ENCODE measurements around the gene SLC29A1. TPM values are rescaled to one million over a fixed set of nuclear protein-coding genes. Genes with fewer than 3 reads are reported as not detected.

Gene SLC29A1
- total RNA-seq, 2 experiments from 2014 or later = 116 TPM

GRCh38 chr6:44257025-44257752 is 33.8 kb downstream of the SLC29A1 start, which contains the start of gene SLC35B2:
TSS of gene SLC35B2 (minus strand) at chr6:44257528. CDS start at chr6:44257410, 118 bp downstream.
- CTCF ChIA-PET = interaction anchor here (0.7 to 2.3 kb wide), 12 partner anchors 10 to 106 kb away, joined by 3 to 22 read pairs (median 6); partner anchors contain the start of genes AARS2, HSP90AB1 and SLC29A1
- POLR2A ChIA-PET = interaction anchor here (1.1 to 3.7 kb wide), 2 partner anchors 10 to 14 kb away, joined by 4 to 92 read pairs; partner anchors contain the start of gene HSP90AB1

- POLR2A ChIA-PET = interaction anchor here (3.7 kb wide), 1 partner anchor 11 kb away, joined by 92 read pairs; the partner anchor contains the start of gene HSP90AB1
- CTCF ChIA-PET = interaction anchor here (1.3 to 2.3 kb wide), 5 partner anchors 10 to 85 kb away, joined by 3 to 22 read pairs (median 8); partner anchors contain the start of gene HSP90AB1
Measured at GRCh38 chr6:44257753-44258324, 34.4 kb downstream of the SLC29A1 start.

GRCh38 chr6:44258325-44258863 is 35.0 kb downstream of the SLC29A1 start:
- POLR2A ChIA-PET = no interaction called here
- CTCF ChIA-PET = interaction anchor here (2.3 kb wide), 1 partner anchor 11 kb away, joined by 22 read pairs; the partner anchor contains the start of gene HSP90AB1

- POLR2A ChIA-PET = no interaction called here
- CTCF ChIA-PET = no interaction called here
Measured at GRCh38 chr6:44258921-44259320, 35.5 kb downstream of the SLC29A1 start.

- ChIA-PET POLR2A (no interaction called here), CTCF (no interaction called here)
Measured at GRCh38 chr6:44260011-44260410, 36.6 kb downstream of the SLC29A1 start.

- CTCF ChIA-PET = interaction anchor here (1.3 kb wide), 1 partner anchor 15 kb away, joined by 3 read pairs; no protein-coding TSS in a partner anchor
- POLR2A ChIA-PET = no interaction called here
Measured at GRCh38 chr6:44260451-44261297, 37.3 kb downstream of the SLC29A1 start.

- POLR2A ChIA-PET = interaction anchor here (3.6 kb wide), 1 partner anchor 14 kb away, joined by 50 read pairs; the partner anchor contains the start of gene HSP90AB1
- CTCF ChIA-PET = interaction anchor here (0.6 to 2.0 kb wide), 5 partner anchors 14 to 179 kb away, joined by 3 to 7 read pairs (median 5); partner anchors contain the start of gene HSP90AB1
Measured at GRCh38 chr6:44261581-44261980, 38.2 kb downstream of the SLC29A1 start.

GRCh38 chr6:44262467-44263353 is 39.3 kb downstream of the SLC29A1 start:
- POLR2A ChIA-PET = interaction anchor here (3.6 kb wide), 1 partner anchor 15 kb away, joined by 50 read pairs; the partner anchor contains the start of gene HSP90AB1

GRCh38 chr6:44263354-44264100 is 40.1 kb downstream of the SLC29A1 start:
- ChIA-PET CTCF (interaction anchor here (0.7 to 6.0 kb wide), 12 partner anchors 9 to 167 kb away, joined by 3 to 64 read pairs (median 4); partner anchors contain the start of genes HSP90AB1 and SLC29A1), POLR2A (interaction anchor here (1.4 to 3.6 kb wide), 3 partner anchors 8 to 49 kb away, joined by 3 to 50 read pairs (median 9); partner anchors contain the start of genes AARS2 and HSP90AB1)

More at GRCh38 chr6:44262467-44263353, 39.3 kb downstream of the SLC29A1 start:
- CTCF ChIA-PET = interaction anchor here (0.7 to 2.0 kb wide), 5 partner anchors 15 to 90 kb away, joined by 3 to 7 read pairs (median 5); partner anchors contain the start of gene HSP90AB1

- ChIA-PET CTCF (interaction anchor here (0.7 to 6.0 kb wide), 10 partner anchors 10 to 168 kb away, joined by 3 to 64 read pairs (median 4); partner anchors contain the start of gene SLC29A1), POLR2A (interaction anchor here (0.7 to 3.6 kb wide), 4 partner anchors 9 to 48 kb away, joined by 3 to 50 read pairs (median 6); partner anchors contain the start of genes AARS2 and HSP90AB1)
Measured at GRCh38 chr6:44264154-44265006, 41.0 kb downstream of the SLC29A1 start.

- ChIA-PET POLR2A (interaction anchor here (0.7 to 3.6 kb wide), 3 partner anchors 10 to 17 kb away, joined by 4 to 50 read pairs (median 9); partner anchors contain the start of gene HSP90AB1), CTCF (interaction anchor here (0.8 to 6.0 kb wide), 7 partner anchors 11 to 71 kb away, joined by 3 to 64 read pairs (median 4); partner anchors contain the start of gene SLC29A1)
Measured at GRCh38 chr6:44265007-44265721, 41.8 kb downstream of the SLC29A1 start, which contains the start of gene NFKBIE. TSS of gene NFKBIE (minus strand) at chr6:44265551. CDS start at chr6:44265346, 205 bp downstream.

- ChIA-PET POLR2A (no interaction called here), CTCF (interaction anchor here (0.8 to 6.0 kb wide), 4 partner anchors 11 to 78 kb away, joined by 3 to 64 read pairs (median 16); partner anchors contain the start of gene SPATS1)
Measured at GRCh38 chr6:44265722-44266233, 42.4 kb downstream of the SLC29A1 start.

GRCh38 chr6:44266347-44266746 is 43.0 kb downstream of the SLC29A1 start:
- CTCF ChIA-PET = interaction anchor here (0.6 to 6.0 kb wide), 6 partner anchors 9 to 792 kb away, joined by 3 to 64 read pairs (median 6); partner anchors contain the start of genes AARS2, SLC35B2 and SPATS1
- POLR2A ChIA-PET = interaction anchor here (0.7 kb wide), 1 partner anchor 20 kb away, joined by 8 read pairs; no protein-coding TSS in a partner anchor

GRCh38 chr6:44267252-44267651 is 43.9 kb downstream of the SLC29A1 start:
- POLR2A ChIA-PET = interaction anchor here (0.7 kb wide), 2 partner anchors 21 to 145 kb away, joined by 3 to 8 read pairs; no protein-coding TSS in a partner anchor
- CTCF ChIA-PET = interaction anchor here (0.7 to 6.0 kb wide), 10 partner anchors 10 to 76 kb away, joined by 3 to 64 read pairs (median 7); partner anchors contain the start of genes AARS2, SLC35B2 and SPATS1

All from activated CD8-positive, alpha-beta memory T cell treated with anti-CD3 and anti-CD28 coated beads for 36 hours (primary cell).